ENCODE results near the gene JSRP1.

JSRP1 gene, protein sequence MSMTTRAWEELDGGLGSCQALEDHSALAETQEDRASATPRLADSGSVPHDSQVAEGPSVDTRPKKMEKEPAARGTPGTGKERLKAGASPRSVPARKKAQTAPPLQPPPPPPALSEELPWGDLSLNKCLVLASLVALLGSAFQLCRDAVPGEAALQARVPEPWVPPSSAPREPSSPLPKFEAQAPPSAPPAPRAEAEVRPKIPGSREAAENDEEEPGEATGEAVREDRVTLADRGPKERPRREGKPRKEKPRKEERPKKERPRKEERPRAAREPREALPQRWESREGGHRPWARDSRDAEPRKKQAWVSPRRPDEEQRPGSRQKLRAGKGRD

DNA sequence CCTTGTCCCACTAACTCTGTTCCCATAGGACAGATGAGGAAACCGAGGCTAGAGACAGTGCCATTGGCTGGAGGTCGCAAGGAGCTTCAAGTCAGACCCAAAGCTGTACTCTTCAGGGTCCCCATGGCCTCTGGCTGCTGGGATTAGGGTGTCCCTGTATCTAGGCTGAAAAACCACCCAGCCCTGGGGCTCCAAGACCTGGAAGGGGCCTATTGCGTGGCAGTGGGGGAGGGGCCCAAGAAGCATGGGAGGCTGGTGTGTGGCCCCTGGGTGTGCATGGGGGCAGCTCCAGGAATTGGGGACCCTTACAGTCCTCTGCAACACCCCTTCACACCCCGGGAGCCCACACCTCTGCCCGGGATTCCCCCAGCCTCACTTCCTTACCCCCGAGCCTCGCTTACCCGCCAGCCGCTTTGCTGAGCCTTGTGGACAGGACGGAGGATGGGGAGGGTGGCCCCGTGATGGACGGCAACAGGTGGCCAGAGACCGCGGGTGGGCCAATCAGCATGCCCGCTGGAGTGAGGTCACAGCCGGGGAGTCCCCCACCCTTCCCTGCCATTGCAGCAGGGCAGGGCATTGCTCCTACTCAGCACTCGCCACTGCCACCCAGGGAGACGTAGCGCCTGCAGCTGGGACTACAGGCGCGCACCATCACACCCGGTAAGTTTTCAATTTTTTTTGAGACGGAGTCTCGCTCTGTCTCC is at the start of gene JSRP1:
Gene JSRP1 (minus strand): TSS at position 436 of the 704 bp plus-strand sequence. CDS start 1,103 bp downstream, outside the sequence.
- no peak for DNase-seq (ENCODE audit: low spot score)

- DNase-seq (ENCODE audit: low spot score) = no peak
These were observed 49.4 kb upstream of the JSRP1 start for GRCh38 chr19:2305452-2306280.

DNA sequence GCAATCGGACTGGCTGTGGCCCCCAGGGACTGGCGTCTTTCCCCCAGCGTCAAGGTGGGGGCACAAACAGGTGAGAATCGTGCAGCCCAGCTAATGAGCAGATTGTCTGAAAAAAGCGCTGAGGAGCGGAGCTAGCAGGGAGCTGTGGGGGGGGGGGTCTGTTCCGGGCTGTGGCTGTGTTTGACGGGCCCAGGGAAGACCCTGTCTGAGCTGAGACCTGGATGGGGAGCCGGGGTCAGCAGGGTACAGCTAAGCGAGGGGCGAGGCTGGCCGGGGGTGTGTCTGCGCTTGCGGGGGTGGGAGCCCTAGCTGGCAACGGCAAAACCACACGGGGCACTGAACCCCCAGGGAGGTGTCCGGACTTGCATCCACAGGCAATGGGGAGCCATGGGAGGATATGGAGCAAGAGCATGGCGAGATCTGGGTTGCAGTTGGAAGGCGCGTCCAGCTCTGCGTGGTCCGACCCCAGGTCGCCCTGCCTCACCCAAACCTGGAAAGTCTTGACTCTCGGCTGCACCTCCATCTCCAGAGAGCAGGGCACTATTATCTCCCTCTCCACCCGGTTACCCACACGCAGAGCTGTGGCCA is 47.1 kb upstream of the JSRP1 start:
- DNase-seq (ENCODE audit: low spot score) = no peak

DNA sequence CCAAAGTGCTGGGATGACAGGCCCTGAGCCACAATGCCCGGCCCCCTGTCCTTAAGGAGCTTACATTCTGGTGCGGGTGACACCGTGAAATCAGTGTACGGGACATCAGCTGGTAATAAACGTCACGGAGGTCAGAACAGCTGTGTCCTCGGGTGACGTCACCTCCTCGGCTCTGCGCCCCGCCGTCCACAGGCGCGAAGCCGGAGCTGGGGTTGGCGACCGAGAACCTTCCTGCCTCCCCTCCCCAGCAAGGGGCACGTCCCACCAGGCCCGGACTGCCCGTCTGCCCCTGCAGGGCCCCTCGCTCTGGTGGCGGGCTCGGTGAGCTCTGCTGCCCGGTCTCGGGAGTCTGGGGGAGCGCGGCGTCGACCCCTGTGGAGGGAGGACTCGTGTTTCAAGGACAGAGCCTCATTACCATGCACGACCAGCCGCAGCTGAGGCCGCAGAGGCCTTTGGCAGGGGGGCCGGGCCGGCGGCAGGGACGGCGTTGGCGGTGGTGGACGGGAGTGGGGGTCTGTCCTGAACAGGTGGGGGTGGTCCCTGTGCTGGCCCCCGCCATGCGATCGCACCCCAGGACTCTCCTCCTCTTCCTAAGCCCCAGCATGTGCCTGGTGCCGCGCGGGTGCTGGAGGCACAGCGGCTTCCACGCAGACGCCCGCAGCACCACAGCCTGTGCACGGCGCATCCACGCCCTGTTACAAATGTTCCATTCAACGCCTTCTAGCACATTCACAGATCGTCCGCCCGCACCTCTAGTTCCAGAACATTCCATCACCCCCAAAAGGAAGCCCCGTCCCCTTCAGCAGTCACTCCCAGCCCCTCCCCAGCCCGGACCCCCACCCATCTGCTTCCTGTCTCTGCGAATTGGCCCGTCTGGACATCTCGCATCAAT is 46.3 kb upstream of the JSRP1 start:
- no peak for DNase-seq (ENCODE audit: low spot score)

- DNase-seq (ENCODE audit: low spot score) = no peak
These were observed 44.3 kb upstream of the JSRP1 start for GRCh38 chr19:2300533-2300932.

- DNase-seq (ENCODE audit: low spot score) = no peak
These were observed 39.9 kb upstream of the JSRP1 start for GRCh38 chr19:2296141-2296540.

DNA sequence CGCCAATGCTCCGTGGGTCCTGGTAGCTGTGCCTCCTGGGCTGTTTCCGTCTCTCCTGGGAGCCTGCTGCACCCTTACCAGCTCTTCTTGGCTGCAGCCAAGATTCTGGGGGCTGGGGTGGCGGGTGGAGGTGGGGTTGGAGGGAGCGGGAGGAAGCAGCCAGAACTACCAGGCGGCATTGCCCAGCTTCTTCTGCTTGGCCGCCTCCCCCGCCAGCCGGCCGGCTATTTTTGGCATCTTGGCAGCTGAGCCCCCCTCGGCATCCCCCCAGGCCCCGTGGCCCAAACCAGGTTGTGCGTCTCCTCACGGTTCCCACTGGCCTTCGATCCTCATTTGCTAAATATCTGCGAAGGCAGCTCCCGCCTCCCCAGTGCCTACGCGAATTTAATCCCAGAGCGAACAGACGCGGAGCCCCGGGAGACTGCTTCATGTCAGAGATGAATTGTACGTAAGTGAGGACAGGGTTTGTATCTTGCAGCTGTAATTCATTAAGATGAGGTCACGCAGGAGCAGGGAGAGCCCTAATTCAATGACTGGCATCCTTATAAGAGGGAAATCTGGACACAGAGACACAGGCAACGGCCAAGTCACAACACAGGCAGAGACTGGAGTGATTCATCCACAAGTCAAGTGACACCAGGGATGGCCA is 38.6 kb upstream of the JSRP1 start:
- DNase-seq (ENCODE audit: low spot score) = peak; percentile 43

- no peak for DNase-seq (ENCODE audit: low spot score)
These were observed 35.1 kb upstream of the JSRP1 start for GRCh38 chr19:2291185-2291751.

- DNase-seq (ENCODE audit: low spot score) = no peak
These were observed 34.4 kb upstream of the JSRP1 start for GRCh38 chr19:2290441-2291184.

- no peak for DNase-seq (ENCODE audit: low spot score)
These were observed 33.7 kb upstream of the JSRP1 start for GRCh38 chr19:2289714-2290435.

DNA sequence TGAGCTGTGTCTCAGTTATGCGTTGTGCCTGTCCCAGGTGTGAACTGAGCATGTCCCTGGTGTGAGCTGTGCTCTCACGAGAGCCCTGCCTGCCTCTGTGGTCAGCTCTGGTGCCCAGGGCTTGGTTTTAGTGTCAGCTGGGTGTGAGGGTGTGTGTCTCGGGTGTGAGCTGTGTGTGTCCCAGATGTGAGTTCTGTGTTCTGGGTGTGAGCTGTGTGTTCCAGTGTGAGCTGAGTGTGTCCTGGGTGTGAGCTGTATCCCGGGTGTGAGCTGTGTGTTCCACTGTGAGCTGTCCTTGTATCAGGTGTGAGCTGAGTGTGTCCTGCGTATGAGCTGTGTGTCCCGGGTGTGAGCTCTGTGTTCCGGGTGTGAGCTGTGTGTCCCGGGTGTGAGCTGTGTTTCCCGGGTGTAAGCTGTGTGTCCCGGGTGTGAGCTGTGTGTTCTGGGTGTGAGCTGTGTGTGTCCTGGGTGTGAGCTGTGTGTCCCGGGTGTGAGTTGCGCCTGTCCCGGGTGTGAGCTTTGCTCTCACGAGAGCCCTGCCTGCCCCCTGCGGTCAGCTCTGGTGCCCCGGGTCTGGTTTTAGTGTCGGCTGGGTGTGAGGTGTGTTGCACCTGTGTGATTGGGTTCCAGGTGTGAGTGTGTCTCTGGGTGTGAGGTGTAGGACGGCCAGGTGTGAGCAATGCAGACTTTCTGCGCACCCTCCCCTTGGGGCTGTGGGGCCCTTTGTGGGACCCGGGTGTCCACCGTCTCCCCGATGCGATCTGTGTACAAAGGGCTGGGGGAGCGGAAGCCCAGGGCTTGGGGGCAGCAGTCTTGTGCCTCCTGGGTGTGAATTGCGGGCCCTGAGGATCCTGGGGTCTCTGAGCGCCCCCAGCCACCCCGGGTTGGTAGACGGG is 32.8 kb upstream of the JSRP1 start:
- DNase-seq (ENCODE audit: low spot score) = no peak

GRCh38 chr19:2288338-2288817 is 32.2 kb upstream of the JSRP1 start:
- no peak for DNase-seq (ENCODE audit: low spot score)

DNA sequence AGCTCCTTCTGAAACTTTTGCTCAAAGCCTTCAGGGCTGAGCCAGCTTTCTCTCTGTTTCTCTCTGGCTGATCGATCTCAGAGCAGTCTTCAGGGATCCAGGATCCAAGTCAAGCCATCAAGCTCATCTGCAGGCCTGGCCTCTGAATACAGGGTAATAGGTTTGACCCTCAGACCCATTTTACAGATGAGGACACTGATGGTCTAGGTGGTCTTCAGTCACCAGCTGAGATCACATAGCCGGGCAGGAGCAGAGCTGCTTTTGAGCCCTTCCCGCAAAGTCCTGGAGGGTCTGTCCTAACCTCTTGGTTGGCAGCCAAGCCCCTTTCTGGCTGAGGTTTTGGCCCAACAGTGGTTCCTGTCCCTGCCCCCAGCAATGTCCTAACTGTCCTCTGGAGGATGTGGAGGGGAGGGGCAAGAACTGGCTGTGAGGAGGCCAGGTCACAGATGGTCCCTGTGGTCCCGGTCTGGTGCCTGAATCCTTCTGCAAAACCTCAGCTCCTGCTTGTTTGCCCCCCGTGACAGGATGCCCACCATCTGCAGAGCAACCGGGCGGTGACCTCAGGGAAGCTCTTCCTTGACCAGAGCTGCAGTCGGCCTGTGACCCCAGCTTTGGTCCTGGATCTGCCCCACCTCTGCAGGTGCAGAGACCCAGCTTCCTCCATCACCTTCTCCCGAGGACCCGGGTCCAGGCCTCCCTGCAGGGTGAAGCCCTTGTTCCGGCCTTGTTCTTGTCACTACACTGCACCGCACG is 31.5 kb upstream of the JSRP1 start:
- no peak for DNase-seq (ENCODE audit: low spot score)

DNA sequence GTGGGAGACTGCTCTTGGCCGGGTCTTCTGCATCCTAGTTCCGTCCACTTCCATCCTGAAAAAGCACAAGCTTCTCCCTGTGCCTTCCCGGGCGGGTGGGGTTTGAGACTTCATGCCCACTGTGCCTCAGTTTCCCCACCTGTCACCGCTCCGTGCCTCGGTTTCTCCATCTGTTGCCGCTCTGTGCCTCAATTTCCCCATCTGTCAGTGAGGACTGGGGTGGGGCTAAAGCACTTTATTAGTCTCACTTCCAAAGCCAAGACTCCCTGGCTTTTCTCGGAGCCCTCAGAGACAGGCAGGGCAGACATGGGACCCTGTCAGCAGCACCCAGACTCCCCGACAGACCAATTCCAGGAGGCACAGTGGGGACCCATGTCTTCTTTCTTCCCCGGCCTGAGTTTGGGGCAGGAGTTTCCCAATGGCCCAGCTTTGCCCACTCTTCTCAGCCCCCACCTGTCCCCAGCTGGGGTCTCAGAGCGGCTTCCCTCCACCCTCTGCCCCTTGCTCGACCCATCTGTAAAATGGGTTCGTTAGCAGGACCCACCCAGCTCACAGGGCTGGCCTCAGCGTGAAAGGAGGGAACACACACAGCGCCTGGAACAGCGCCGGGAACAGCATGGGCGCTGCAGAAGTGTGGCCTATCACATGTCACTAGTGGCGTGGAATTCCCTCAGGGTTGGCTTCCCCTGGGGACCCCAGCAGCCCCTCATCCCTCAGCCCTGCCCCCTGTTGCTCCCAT is 30.4 kb upstream of the JSRP1 start:
- no peak for DNase-seq (ENCODE audit: low spot score)

- DNase-seq (ENCODE audit: low spot score) = no peak
These were observed 27.8 kb upstream of the JSRP1 start for GRCh38 chr19:2283835-2284507.

GRCh38 chr19:2282862-2283237 is 26.6 kb upstream of the JSRP1 start:
- no peak for DNase-seq (ENCODE audit: low spot score)
